ENCODE measurements around the gene STAT5A.

DNA sequence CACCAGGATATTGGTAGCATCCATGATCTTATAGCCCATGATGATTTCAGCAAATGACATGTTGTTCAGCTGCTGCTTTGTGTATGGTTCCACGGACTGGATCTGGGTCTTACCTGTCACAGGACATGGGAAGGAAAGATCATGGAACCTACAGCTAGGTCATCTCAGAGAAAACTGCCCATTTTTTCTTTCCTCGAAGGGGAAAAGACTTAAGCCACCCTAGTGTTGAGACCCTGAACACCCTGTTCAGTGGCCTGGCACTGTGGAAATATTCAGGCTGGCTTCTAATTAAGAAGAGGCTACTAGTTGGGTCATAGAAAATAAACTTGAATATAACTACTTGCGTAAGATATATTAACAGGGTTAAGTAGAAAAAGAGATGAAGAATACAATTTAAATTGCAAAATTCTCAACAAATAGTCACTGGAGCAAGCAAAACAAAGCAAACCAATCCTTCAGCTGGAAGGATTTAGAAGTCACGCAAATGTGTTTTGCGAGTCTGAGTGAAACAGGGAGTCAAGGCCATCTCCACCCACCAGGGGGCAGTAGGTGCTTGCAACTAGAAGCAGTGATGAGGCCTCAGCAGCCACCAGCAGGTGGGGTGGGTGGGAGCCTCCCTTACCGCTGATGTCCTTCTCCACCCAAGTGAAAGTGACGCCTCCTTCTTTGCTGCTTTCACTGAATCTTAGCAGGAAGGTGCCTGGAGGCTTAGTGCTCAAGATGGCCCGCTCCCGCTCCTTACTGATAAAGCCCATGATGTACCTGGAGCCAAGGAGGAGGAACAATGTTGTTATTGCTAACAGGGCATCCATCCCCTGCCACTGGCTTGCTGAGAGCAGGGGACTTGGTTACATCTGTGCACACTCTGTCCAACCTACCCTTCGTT lies 34.3 kb downstream of the STAT5A start:
- TF ChIP-seq GATA2 (IDR thresholded peaks at IDR 0.05; ENCODE audit: low read depth, low read length) = no peak
- no peak for TF ChIP-seq GATA3 (IDR thresholded peaks at IDR 0.05; ENCODE audit: low read depth, low read length)
